Keratinocyte (primary cell): ENCODE measurements around the gene ITIH4. TPM values are rescaled to one million over a fixed set of nuclear protein-coding genes. Genes with fewer than 3 reads are reported as not detected.

Source experiments
- DNase-seq: peaks from one replicate; pipeline ENCODE4 v3.0.0-alpha.2; 2011; ENCODE audit warnings: low read depth, missing footprints, low spot score
- FAIRE-seq: peaks from 2 replicates; lab custom pipeline; 2011; peaks lifted over from hg19 to GRCh38; lab: Jason Lieb, UNC
- H2AFZ ChIP-seq: 2 replicates; pipeline ENCODE4 v1.6.0; 2012; ENCODE audit warnings: low read length, control low read depth, inconsistent platforms; ENCODE audit not compliant: control insufficient read depth
- H3K27ac ChIP-seq: 2 replicates; pipeline ENCODE4 v1.5.1; 2011; ENCODE audit warnings: low read length; ENCODE audit not compliant: control insufficient read depth, insufficient read depth
- H3K27me3 ChIP-seq: 3 replicates; pipeline ENCODE4 v1.6.0; 2011; ENCODE audit warnings: low read length; ENCODE audit not compliant: control insufficient read depth, insufficient read depth; ENCODE audit errors: extremely low read depth
- H3K36me3 ChIP-seq, 2 experiments: 2 replicates in 1 of 2; 3 replicates in 1 of 2; pipeline ENCODE4 v1.5.1; 2011; ENCODE audit warnings: low read length in 2 of 2, mild to moderate bottlenecking in 1 of 2; ENCODE audit not compliant: control insufficient read depth in 2 of 2, insufficient read depth in 2 of 2; ENCODE audit errors: extremely low read depth in 1 of 2
- H3K4me1 ChIP-seq: 3 replicates; pipeline ENCODE4 v1.5.1; 2011; ENCODE audit warnings: low read length; ENCODE audit not compliant: control insufficient read depth, insufficient read depth; ENCODE audit errors: extremely low read depth
- H3K4me2 ChIP-seq: 3 replicates; pipeline ENCODE4 v1.6.0; 2011; ENCODE audit warnings: low read depth, low read length; ENCODE audit not compliant: control insufficient read depth, insufficient read depth; ENCODE audit errors: extremely low read depth
- H3K4me3 ChIP-seq, 3 experiments: fragments of 200-600 bp in 1 of 3; sonication (generic) in 1 of 3; 2 replicates in 2 of 3; 3 replicates in 1 of 3; pipeline ENCODE4 v1.5.1; 2011 to 2016; ENCODE audit warnings: low read length in 3 of 3, mild to moderate bottlenecking in 3 of 3, control low read depth in 2 of 3, inconsistent platforms in 1 of 3, low read depth in 1 of 3, mixed read lengths in 1 of 3, mixed run types in 1 of 3, moderate library complexity in 1 of 3; ENCODE audit not compliant: control insufficient read depth in 2 of 3, insufficient read depth in 2 of 3; ENCODE audit errors: extremely low read depth in 1 of 3
- H3K79me2 ChIP-seq: 2 replicates; pipeline ENCODE4 v1.6.0; 2012; ENCODE audit warnings: low read length; ENCODE audit not compliant: control insufficient read depth, insufficient read depth
- H3K9ac ChIP-seq: 3 replicates; pipeline ENCODE4 v1.6.0; 2011; ENCODE audit warnings: low read length; ENCODE audit not compliant: control insufficient read depth, insufficient read depth; ENCODE audit errors: extremely low read depth
- H3K9me1 ChIP-seq: 3 replicates; pipeline ENCODE4 v1.6.0; 2011; ENCODE audit warnings: low read length; ENCODE audit not compliant: control insufficient read depth, insufficient read depth; ENCODE audit errors: extremely low read depth
- H3K9me3 ChIP-seq: 2 replicates; pipeline ENCODE4 v1.5.1; 2012; ENCODE audit warnings: low read depth, low read length; ENCODE audit not compliant: control insufficient read depth
- H4K20me1 ChIP-seq: 3 replicates; pipeline ENCODE4 v1.6.0; 2011; ENCODE audit warnings: low read length; ENCODE audit not compliant: control insufficient read depth, insufficient read depth; ENCODE audit errors: extremely low read depth
- EZH2 ChIP-seq: IDR thresholded peaks from one replicate; pipeline ENCODE4 v1.6.1; 2012; ENCODE audit warnings: inconsistent platforms, mild to moderate bottlenecking, low read length, moderate library complexity
- dilution Hi-C: fragments of 300-500 bp; cut with MboI; formaldehyde crosslinking; loops from one replicate; pipeline ENCODE4 v1.7.0; 2020; ENCODE audit warnings: low sequenced_read_pairs; ENCODE audit not compliant: extremely low pct_ligation_motif_present
- polyA plus RNA-seq, 5 experiments: library from polyadenylated mRNA; depleted of rRNA in 3 of 5; stranded (reverse) in 3 of 5; stranded (forward) in 1 of 5; unstranded in 1 of 5; fragments of >200 nt; gene quantifications; 1 replicate in 1 of 5; 2 replicates in 3 of 5; 3 replicates in 1 of 5; pipeline versions ENCODE4 v1.2.1 to v1.2.3, GENCODE V29; 2011 to 2012; ENCODE audit warnings: missing spikeins in 2 of 5, low read depth in 1 of 5, low replicate concordance in 1 of 5
- TF ChIP-seq, protein P1 (sequence below), 3 experiments: IDR thresholded peaks in 1 of 3; conservative IDR thresholded peaks in 1 of 3; optimal IDR thresholded peaks in 1 of 3; 2 replicates in 2 of 3; 3 replicates in 1 of 3; pipeline versions ENCODE3 to v1.5.1; 2011; ENCODE audit warnings: low read length in 3 of 3, mild to moderate bottlenecking in 3 of 3, moderate library complexity in 2 of 3, control low read depth in 1 of 3, inconsistent platforms in 1 of 3; ENCODE audit not compliant: insufficient read depth in 2 of 3; ENCODE audit errors: extremely low read depth in 1 of 3

The ITIH4 gene
- polyA plus RNA-seq, 1 donor (not counting 4 experiments of a cell fraction or from before 2014, with no cell fraction given): 1.4 TPM

DNA sequence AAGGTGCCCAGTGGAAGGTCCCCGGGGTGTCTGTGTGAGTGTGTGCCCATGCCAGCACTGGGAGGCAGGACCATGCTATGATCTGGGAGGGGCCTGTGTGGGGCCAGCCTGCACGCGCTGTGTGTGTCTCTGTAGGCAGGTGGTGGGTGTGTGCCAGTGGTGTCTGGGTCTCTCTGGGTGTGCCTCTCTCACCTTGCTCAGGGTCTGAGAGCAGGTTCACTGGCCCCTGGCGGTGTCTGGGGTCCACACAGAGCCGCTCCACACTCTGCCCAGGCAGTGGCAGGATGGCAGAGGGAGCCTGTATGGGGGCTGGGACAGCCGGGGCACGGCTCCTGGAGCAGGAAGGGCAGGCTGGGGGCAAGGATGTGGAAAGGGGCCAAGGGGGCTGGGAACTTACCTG is 12.6 kb downstream of the ITIH4 start:
- H2AFZ ChIP-seq: no peak overlapping the region
- TF ChIP-seq EZH2: no peak
- TF ChIP-seq, protein P1, sequence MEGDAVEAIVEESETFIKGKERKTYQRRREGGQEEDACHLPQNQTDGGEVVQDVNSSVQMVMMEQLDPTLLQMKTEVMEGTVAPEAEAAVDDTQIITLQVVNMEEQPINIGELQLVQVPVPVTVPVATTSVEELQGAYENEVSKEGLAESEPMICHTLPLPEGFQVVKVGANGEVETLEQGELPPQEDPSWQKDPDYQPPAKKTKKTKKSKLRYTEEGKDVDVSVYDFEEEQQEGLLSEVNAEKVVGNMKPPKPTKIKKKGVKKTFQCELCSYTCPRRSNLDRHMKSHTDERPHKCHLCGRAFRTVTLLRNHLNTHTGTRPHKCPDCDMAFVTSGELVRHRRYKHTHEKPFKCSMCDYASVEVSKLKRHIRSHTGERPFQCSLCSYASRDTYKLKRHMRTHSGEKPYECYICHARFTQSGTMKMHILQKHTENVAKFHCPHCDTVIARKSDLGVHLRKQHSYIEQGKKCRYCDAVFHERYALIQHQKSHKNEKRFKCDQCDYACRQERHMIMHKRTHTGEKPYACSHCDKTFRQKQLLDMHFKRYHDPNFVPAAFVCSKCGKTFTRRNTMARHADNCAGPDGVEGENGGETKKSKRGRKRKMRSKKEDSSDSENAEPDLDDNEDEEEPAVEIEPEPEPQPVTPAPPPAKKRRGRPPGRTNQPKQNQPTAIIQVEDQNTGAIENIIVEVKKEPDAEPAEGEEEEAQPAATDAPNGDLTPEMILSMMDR (optimal IDR thresholded peaks at IDR 0.05 in 1 of 3, IDR thresholded peaks at IDR 0.05 in 1 of 3, conservative IDR thresholded peaks at IDR 0.05 in 1 of 3; ENCODE audit: extremely low read depth in 1 of 3, insufficient read depth in 2 of 3, low read length in 3 of 3): no peak
- no peaks in the 10 kb centered on the region for H3K79me2 ChIP-seq
- H3K4me3 ChIP-seq: no peak overlapping the region
- H3K27me3 ChIP-seq: no peaks in the 10 kb centered on the region
- no peaks in the 10 kb centered on the region for H3K36me3 ChIP-seq
- H3K9ac ChIP-seq: no peak overlapping the region
- DNase-seq: no peak
- no peak overlapping the region for H3K4me2 ChIP-seq
- H3K4me1 ChIP-seq: no peaks in the 10 kb centered on the region
- H3K27ac ChIP-seq: no peak overlapping the region
- no peaks in the 10 kb centered on the region for H3K9me1 ChIP-seq
- FAIRE-seq: no peak
- H4K20me1 ChIP-seq: no peaks in the 10 kb centered on the region
- no peaks in the 10 kb centered on the region for H3K9me3 ChIP-seq
- dilution Hi-C loops: no loop called here

DNA sequence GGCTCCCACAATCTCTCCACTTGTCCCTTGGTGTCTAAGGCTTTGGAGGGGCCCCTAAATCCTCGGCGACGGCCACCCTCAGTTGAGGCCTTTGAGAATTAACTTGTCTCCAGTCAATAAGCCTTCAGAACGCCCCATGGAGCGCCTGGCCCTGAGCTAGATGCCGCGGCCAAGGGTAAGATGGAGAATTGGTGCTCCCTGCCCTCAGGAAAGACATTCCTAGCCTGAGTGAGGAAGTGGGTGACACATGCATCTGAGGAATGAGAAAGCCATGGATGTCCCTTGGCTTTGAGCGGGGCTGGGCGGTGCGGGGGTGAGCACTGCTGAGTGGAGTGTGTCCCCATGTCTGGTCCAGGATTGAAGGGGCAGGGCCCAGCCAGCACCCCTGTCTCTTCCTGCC is 13.3 kb downstream of the ITIH4 start:
- no peaks in the 10 kb centered on the region for H3K4me1 ChIP-seq
- dilution Hi-C loops: no loop called here
- no peaks in the 10 kb centered on the region for H3K27me3 ChIP-seq
- H3K9ac ChIP-seq: no peak overlapping the region
- no peaks in the 10 kb centered on the region for H3K9me1 ChIP-seq
- no peaks in the 10 kb centered on the region for H4K20me1 ChIP-seq
- H3K9me3 ChIP-seq: no peaks in the 10 kb centered on the region
- no peak overlapping the region for H3K4me2 ChIP-seq
- FAIRE-seq: no peak
- no peaks in the 10 kb centered on the region for H3K36me3 ChIP-seq
- H3K27ac ChIP-seq: no peak overlapping the region
- no peak for DNase-seq
- no peaks in the 10 kb centered on the region for H3K79me2 ChIP-seq
- H3K4me3 ChIP-seq: no peak overlapping the region
- no peak overlapping the region for H2AFZ ChIP-seq
- TF ChIP-seq, protein P1 (optimal IDR thresholded peaks at IDR 0.05 in 1 of 3, IDR thresholded peaks at IDR 0.05 in 1 of 3, conservative IDR thresholded peaks at IDR 0.05 in 1 of 3; ENCODE audit: extremely low read depth in 1 of 3, insufficient read depth in 2 of 3, low read length in 3 of 3): no peak
- TF ChIP-seq EZH2: no peak
